GM12892 (cell line): ENCODE measurements around the gene LHX1.

Experiments
- POLR2A ChIP-seq: IDR thresholded peaks from 2 replicates; pipeline ENCODE4 v1.6.1; 2011; ENCODE audit warnings: low read depth, low read length, control low read depth
- POLR2AphosphoS5 ChIP-seq: IDR thresholded peaks from 2 replicates; pipeline ENCODE4 v1.6.1; 2011; ENCODE audit warnings: low read depth, low read length, control low read depth
- TAF1 ChIP-seq: IDR thresholded peaks from 2 replicates; pipeline ENCODE4 v1.6.1; 2011; ENCODE audit warnings: low read depth, mild to moderate bottlenecking, control low read depth, low read length, borderline replicate concordance

DNA sequence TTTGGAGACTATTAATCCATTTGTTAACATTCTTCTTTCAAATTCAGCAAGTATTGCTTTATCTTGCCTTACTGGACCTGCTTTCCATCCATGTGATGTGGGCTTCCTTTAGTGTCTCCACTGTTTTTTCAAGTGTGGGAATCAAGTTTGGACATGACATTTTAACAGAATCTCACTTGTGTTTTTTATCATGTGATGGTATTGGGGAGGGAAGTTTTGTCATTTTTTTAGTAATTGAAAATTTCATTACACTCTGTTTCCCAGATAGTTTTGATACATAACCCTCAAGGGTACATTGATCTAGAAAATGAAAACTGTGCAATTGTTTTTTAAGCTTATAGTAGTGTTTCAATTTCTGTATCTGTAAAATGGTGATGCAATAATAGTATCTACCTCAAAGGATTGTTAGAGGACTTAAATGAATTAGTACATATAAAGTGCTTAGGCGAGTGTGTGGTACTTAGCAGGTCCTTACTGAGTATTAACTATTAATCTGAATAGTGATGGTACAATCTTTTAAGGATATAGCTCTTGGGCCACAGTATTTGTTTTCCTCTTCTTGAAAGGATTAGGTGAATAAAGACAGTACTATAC lies 38.7 kb downstream of the LHX1 start:
- TF ChIP-seq POLR2A = no peak
- TF ChIP-seq POLR2AphosphoS5 = no peak
- no peak for TF ChIP-seq TAF1
